ENCODE data around the gene GTPBP1.

DNA sequence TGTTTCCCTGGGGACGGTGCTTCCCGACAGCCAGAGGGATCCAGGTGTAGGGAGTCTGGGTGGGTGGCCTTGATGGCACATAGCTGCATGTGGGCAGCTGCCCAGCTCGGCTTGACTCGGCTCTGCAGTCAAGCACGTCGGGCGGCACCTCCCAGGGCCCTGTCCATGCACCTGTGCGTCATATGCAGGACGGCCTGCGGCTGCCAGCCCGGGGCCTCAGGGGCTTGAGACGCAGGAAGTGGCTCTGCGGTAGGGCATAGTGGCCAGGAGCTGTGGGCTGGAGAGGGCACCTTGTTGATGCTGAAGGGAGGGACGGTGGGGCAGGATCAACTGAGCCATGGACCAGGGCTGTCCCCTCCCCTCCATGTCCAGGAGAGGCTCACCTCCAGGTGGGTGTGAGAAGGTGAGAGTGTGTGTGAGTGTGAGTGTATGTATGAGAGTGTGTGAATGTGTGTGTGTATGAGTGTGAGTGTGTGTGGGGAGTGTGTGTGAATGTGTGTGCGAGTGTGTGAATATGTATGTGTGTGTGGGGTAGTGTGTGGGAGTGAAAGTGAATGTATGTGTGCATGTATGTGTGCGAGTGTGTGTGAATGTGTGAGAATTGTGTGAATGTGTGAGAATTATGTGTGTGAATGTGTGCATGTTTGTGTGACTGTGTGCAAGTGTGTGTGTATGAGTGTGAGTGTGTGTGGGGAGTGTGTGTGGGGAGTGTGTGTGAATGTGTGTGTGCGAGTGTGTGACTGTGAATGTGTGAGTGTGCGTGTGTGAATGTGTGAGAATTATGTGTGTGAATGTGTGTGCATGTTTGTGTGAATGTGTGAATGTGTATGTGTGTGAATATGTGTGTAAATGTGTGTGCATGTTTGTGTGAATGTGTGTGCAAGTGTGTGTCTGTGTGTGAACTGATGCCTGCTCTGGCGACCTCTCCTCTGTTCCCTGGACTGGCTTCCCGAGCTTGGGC lies 55.7 kb downstream of the GTPBP1 start:
- TF ChIP-seq, protein P1, sequence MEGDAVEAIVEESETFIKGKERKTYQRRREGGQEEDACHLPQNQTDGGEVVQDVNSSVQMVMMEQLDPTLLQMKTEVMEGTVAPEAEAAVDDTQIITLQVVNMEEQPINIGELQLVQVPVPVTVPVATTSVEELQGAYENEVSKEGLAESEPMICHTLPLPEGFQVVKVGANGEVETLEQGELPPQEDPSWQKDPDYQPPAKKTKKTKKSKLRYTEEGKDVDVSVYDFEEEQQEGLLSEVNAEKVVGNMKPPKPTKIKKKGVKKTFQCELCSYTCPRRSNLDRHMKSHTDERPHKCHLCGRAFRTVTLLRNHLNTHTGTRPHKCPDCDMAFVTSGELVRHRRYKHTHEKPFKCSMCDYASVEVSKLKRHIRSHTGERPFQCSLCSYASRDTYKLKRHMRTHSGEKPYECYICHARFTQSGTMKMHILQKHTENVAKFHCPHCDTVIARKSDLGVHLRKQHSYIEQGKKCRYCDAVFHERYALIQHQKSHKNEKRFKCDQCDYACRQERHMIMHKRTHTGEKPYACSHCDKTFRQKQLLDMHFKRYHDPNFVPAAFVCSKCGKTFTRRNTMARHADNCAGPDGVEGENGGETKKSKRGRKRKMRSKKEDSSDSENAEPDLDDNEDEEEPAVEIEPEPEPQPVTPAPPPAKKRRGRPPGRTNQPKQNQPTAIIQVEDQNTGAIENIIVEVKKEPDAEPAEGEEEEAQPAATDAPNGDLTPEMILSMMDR (IDR thresholded peaks at IDR 0.05), result no peak
- TF ChIP-seq POLR2A (IDR thresholded peaks at IDR 0.05) (no peak), EP300 (IDR thresholded peaks at IDR 0.05) (no peak)
